Measurements from ENCODE around the gene SERPINA6.
"Not testable (repeated sequence)": the region's sequence is repeated elsewhere in the genome, so short reads cannot be mapped to it uniquely, and the experiment has no call there.

Gene SERPINA6

GRCh38 chr14:94354190-94354589 is 31.1 kb upstream of the SERPINA6 start:
- not testable (repeated sequence) for DNase-seq (ENCODE audit: low spot score)

GRCh38 chr14:94349276-94349675 is 26.1 kb upstream of the SERPINA6 start:
- DNase-seq (ENCODE audit: low spot score), result no peak

GRCh38 chr14:94348836-94349235 is 25.7 kb upstream of the SERPINA6 start:
- no peak for DNase-seq (ENCODE audit: low spot score)

- no peak for DNase-seq (ENCODE audit: low spot score)
Observed at GRCh38 chr14:94346841-94347240, 23.7 kb upstream of the SERPINA6 start.

DNA sequence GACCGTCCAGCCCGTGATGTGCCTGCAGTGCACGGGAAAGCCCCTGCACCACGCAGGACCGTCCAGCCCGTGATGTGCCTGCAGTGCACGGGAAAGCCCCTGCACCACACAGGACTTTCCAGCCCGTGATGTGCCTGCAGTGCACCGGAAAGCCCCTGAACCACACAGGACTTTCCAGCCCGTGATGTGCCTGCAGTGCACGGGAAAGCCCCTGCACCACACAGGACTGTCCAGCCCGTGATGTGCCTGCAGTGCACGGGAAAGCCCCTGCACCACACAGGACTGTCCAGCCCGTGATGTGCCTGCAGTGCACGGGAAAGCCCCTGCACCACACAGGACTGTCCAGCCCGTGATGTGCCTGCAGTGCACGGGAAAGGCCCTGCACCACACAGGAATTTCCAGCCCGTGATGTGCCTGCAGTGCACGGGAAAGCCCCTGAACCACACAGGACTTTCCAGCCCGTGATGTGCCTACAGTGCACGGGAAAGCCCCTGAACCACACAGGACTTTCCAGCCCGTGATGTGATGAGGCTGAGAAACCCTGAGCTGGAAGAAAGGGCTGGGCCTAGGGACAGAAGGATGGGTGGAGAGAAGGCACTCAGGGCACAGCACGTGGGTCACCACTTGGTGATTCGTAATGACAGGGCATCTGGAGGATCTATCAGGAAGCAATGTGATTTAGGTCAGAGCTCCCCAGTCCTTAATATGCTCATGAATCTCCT is 23.1 kb upstream of the SERPINA6 start:
- DNase-seq (ENCODE audit: low spot score), result not testable (repeated sequence)

GRCh38 chr14:94345344-94346064 is 22.4 kb upstream of the SERPINA6 start:
- no peak for DNase-seq (ENCODE audit: low spot score)

DNA sequence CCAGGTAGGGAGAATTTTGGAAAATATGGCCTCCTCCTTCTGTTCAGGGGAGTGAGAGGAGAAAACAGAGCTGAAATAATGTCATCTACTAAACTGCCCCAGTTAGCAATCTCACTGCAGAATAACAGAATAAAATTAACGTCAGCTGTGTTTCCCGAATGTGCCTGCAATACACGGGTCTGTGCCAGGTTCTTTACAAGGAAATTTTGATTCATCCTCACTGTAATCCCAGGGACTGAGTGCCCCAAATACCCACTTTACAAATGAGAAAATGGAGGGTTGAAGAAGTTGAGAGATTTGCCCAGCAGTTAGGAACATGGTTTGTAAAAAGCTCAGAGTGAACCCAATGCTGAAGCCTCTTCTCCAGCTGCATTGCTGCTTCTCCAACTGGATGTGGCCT is 21.3 kb upstream of the SERPINA6 start:
- no peak for DNase-seq (ENCODE audit: low spot score)

GRCh38 chr14:94343238-94344005 is 20.3 kb upstream of the SERPINA6 start:
- DNase-seq (ENCODE audit: low spot score), result no peak

DNA sequence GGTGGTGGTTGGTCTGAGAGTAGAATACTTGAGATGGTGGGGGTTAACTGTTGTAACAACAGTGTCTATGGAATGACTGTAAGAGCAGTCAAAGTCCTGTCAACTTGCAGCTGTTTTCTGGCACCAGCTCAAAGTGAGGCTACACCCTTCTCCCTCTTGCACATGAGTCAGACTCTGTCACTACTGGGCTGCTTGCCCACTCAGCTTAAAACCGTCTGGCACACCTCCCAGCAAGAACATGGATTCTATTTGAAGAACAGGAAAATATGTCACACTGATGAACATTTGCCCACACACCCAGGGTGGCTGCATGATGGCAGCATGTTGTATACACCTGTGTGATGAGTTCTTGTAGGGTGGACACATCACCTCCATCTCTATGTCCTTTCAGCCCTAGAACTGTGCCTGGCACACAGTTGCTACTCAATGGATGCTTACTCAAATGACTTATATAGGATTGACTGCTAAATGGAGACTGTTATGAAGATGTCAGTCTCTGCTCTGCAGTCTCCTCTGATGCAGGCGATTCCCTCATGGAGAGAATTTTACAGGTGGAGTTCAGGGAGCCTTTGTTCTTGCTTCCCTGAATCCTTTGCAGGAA is 19.3 kb upstream of the SERPINA6 start:
- DNase-seq (ENCODE audit: low spot score), result peak; percentile 16

GRCh38 chr14:94341656-94342333 is 18.7 kb upstream of the SERPINA6 start:
- no peak for DNase-seq (ENCODE audit: low spot score)

GRCh38 chr14:94340533-94340932 is 17.4 kb upstream of the SERPINA6 start:
- no peak for DNase-seq (ENCODE audit: low spot score)

DNA sequence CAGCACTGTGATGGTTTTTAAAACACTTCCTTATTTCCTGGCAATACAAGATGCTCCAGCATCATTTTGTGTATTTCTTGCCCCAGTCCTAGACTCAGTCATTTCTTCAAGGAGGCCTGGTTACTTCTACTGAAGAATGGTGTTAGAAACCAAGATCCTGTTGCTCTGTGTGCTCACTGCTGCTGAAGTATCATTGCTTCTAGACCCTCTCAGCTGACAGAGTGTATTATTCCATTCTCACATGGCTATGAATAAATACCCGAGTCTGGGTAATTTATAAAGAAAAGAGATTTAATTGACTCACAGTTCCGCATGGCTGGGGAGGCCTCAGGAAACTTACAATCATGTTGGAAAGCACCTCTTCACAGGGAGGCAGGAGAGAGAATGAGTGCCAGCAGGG is 14.9 kb upstream of the SERPINA6 start:
- no peak for DNase-seq (ENCODE audit: low spot score)

- DNase-seq (ENCODE audit: low spot score), result no peak
Observed at GRCh38 chr14:94337274-94337673, 14.1 kb upstream of the SERPINA6 start.

- DNase-seq (ENCODE audit: low spot score), result no peak
Observed at GRCh38 chr14:94334872-94335271, 11.7 kb upstream of the SERPINA6 start.

DNA sequence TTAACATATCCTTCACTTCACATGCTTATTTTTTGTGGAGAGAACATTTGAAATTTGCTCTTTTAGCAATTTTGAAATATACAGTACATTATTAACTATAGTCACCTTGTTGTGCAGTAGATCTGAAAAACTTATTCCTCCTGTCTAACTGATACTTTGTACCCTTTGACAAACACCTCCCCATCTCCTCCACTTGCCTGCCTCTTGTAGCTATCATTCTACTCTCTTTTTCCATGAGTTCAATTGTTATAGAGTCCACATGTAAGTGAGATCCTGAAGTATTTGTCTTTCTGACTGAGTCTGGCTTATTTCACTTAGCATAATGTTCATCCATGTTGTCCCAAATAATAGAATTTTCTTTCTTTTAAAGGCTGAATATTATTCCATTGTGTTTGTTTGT is 9.5 kb upstream of the SERPINA6 start:
- DNase-seq (ENCODE audit: low spot score), result no peak

DNA sequence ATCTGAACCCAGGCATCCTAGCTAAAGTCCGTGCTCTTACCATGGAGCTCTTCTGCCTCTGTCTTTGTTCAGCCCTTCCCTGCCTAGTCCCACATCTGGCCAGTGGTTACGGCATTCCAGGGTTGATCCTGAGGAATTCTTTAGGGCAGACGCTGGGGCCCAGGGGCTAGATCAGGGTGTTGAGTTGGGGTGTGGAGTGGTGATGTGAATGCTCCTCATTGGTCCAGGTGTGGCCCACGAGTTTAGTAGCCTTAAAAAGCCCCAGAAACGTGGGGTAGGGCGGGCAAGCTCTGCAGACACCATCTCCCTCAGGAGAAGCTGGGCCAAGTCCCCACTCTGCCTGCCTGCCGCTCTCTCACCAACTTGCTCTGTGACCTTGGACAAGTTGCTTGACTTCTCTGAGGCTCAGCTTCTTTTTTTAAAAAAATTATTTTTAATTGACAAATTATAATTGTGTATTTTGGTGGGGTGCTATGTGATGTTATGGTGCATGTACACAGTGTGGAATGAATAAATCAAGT is 9.0 kb upstream of the SERPINA6 start:
- DNase-seq (ENCODE audit: low spot score), result no peak

GRCh38 chr14:94331462-94331861 is 8.3 kb upstream of the SERPINA6 start:
- DNase-seq (ENCODE audit: low spot score), result no peak

DNA sequence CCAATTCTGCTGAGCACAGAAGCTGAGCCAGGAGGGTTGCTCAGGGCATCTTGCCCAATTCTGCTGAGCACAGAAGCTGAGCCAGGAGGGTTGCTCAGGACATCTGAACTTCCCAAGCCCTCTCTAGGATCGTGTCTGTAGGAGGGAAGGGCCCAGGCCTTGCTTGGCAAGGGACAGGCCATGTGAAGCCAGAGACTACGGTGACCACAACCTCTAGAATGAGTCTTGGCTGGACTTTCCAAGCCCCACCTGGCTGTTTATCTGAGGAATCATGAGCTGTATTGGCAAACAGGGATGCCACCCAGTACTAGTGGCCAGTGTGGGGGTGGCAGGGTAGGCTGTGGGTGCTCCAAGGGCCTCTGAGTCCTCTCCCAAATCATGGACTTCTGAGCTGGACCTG is 7.7 kb upstream of the SERPINA6 start:
- no peak for DNase-seq (ENCODE audit: low spot score)

DNA sequence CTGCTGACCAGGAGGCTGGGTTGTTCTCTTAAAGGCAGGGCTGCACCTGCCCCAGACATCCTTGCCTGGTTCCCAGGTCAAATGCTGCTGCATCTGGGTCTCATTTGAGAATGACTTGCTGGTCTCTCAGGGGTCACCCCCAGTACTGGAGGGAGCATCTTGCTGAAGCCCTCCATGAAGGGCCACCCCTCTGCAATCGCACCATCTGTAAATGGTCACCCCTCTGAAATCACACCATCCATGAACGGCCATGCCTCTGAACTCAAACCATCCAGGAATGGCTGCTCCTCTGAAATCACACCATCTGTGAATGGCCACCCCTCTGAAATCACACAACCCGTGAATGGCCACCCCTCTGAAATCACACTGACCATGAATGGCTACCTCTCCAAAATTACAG is 7.3 kb upstream of the SERPINA6 start:
- no peak for DNase-seq (ENCODE audit: low spot score)

- no peak for DNase-seq (ENCODE audit: low spot score)
Observed at GRCh38 chr14:94329857-94330256, 6.7 kb upstream of the SERPINA6 start.

GRCh38 chr14:94328196-94328595 is 5.1 kb upstream of the SERPINA6 start:
- DNase-seq (ENCODE audit: low spot score), result no peak
